H4 (cell line): Measurements from ENCODE around the gene CAMKMT. TPM values are rescaled to one million over a fixed set of nuclear protein-coding genes. Genes with fewer than 3 reads are reported as not detected.
"Not testable (repeated sequence)": the region's sequence is repeated elsewhere in the genome, so short reads cannot be mapped to it uniquely, and the experiment has no call there.

Experiments
- DNase-seq: peaks from one replicate; pipeline ENCODE4 v3.0.0-alpha.2; 2015; ENCODE audit warnings: low spot score
- total RNA-seq: library from RNA; depleted of rRNA; stranded (reverse); fragments of >200 nt; shearing (Covaris generic); gene quantifications from 2 replicates; pipeline ENCODE4 v1.2.3, GENCODE V29; 2014

Gene CAMKMT
- total RNA-seq, 1 experiment from 2014 or later, result 4.5 TPM

- DNase-seq, result no peak
Measured at GRCh38 chr2:44498551-44498950, 136.8 kb downstream of the CAMKMT start.

GRCh38 chr2:44505664-44506063 is 143.9 kb downstream of the CAMKMT start:
- not testable (repeated sequence) for DNase-seq

- no peak for DNase-seq
Measured at GRCh38 chr2:44510246-44510645, 148.5 kb downstream of the CAMKMT start.

GRCh38 chr2:44515416-44515815 is 153.7 kb downstream of the CAMKMT start:
- no peak for DNase-seq

GRCh38 chr2:44519026-44519425 is 157.3 kb downstream of the CAMKMT start:
- DNase-seq, result no peak

GRCh38 chr2:44522846-44523245 is 161.1 kb downstream of the CAMKMT start:
- DNase-seq, result no peak

- no peak for DNase-seq
Measured at GRCh38 chr2:44524347-44524926, 162.7 kb downstream of the CAMKMT start.

GRCh38 chr2:44526352-44526751 is 164.6 kb downstream of the CAMKMT start:
- no peak for DNase-seq

GRCh38 chr2:44528595-44528994 is 166.8 kb downstream of the CAMKMT start:
- peak; percentile 24 for DNase-seq

GRCh38 chr2:44529448-44529847 is 167.7 kb downstream of the CAMKMT start:
- DNase-seq, result no peak

GRCh38 chr2:44531289-44531688 is 169.5 kb downstream of the CAMKMT start:
- no peak for DNase-seq

- DNase-seq, result no peak
Measured at GRCh38 chr2:44532031-44532430, 170.3 kb downstream of the CAMKMT start.

- no peak for DNase-seq
Measured at GRCh38 chr2:44533508-44533907, 171.8 kb downstream of the CAMKMT start.

- no peak for DNase-seq
Measured at GRCh38 chr2:44535376-44535775, 173.6 kb downstream of the CAMKMT start.

GRCh38 chr2:44537264-44537663 is 175.5 kb downstream of the CAMKMT start:
- DNase-seq, result no peak

- no peak for DNase-seq
Measured at GRCh38 chr2:44542520-44542919, 180.8 kb downstream of the CAMKMT start.

- no peak for DNase-seq
Measured at GRCh38 chr2:44543773-44544725, 182.3 kb downstream of the CAMKMT start.

GRCh38 chr2:44545005-44545404 is 183.3 kb downstream of the CAMKMT start:
- no peak for DNase-seq

- DNase-seq, result no peak
Measured at GRCh38 chr2:44546459-44547127, 184.8 kb downstream of the CAMKMT start.

GRCh38 chr2:44547718-44548117 is 186.0 kb downstream of the CAMKMT start:
- no peak for DNase-seq

- no peak for DNase-seq
Measured at GRCh38 chr2:44548221-44549098, 186.7 kb downstream of the CAMKMT start.

- peak; percentile 23 for DNase-seq
Measured at GRCh38 chr2:44549099-44549471, 187.3 kb downstream of the CAMKMT start.
